OCI-M2 (cell line): Measurements from ENCODE around the gene ZNF682.
"Not testable (repeated sequence)": the region's sequence is repeated elsewhere in the genome, so short reads cannot be mapped to it uniquely, and the experiment has no call there.

ENCODE experiments used
- DNase-seq: peaks from one replicate; lab custom pipeline; 2025; ENCODE audit not compliant: unreplicated experiment; lab: John Stamatoyannopoulos, UW

Gene ZNF682

GRCh38 chr19:20005741-20006140 is 33.6 kb downstream of the ZNF682 start:
- no peak for DNase-seq

DNA sequence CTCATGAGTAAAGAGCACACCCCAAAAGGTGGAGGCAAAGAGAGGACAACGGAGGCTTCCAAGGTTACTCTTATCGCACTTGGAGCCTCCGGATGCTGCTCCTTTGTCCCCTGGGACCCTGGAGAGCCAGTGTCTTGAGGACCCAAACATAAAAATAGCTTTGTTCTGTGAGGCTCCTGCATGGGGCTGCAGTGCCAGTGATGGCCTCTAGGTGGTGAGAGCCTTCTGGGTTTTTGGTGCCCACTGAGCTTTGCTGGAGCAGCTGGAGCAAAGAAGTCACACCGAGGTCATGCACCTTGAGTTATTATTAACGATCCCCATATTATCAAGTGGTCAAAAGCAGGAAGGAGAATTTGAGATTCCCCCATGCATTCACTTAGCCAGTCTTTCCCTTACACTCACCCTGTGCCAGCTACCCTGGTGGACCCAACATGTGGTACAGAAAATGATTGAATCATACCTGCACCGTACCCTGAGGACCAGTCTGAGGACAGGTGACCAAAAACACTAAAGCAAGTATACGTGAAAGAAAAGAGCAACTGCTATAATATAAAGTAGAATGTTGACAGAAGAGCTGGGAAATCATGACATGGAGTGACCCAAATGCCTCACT is 41.5 kb downstream of the ZNF682 start:
- DNase-seq, result no peak

DNA sequence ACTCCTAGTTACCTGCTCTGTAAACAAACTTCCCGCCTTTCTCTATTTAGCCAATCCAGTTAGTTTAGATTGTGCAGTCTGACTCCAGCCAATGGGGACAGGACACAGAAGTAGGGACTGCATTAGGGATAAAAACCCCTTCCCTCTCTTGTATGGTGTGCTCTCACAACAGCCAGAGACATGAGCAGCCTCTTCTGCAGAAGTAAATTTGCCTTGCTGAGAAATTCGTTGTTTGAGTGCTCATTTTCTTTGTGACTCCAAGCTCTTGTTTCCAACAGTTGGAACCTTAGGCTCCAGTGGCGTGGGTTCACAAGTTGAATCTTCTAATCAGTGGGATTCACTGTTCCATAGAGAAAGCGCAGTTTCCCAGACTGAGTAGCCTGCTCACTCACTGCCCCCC is 72.4 kb downstream of the ZNF682 start:
- DNase-seq, result no peak

DNA sequence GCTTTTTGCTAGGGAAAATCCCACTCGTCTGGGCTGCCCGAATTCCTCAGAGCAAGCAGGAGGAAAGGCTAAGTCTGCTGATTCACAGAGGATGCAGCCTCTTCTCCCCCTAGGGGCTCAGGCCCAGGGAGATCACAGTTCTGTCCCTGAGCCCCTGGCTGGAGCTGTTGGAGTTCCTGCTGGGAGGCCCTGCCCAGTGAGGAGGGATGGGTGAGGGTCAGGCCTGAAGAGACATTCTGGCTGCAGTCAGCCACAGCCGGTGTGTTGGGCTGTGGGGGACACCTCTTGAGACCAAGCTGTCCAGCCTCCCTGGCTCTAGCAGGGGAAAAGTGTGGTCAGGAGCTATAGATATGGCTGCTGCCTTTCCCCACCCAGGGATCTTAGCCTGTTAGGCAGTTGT is 73.2 kb downstream of the ZNF682 start:
- DNase-seq, result not testable (repeated sequence)

- no peak for DNase-seq
Measured at GRCh38 chr19:19964416-19964815, 74.9 kb downstream of the ZNF682 start.

GRCh38 chr19:19959151-19959799 is 80.0 kb downstream of the ZNF682 start:
- not testable (repeated sequence) for DNase-seq

DNA sequence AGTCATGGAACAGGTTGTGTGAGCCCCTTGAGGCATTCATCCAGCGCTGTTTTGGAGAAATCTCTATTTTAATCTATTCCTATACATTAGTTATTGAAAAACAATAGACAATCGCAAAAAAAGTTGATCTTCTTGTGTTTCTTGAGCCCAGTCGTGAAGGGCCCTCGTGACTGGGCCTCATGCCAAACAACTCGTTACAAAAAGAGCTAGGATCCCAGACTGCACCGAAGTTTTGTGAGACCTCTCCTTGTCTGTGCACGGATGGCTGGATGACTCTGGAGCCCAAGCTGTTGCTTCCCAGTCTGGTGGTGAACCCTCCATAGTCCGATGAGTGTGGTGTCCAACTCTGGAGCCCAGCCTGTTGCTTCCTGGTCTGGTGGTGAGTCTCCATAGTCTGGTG is 81.5 kb downstream of the ZNF682 start:
- DNase-seq, result not testable (repeated sequence)

GRCh38 chr19:19956434-19957075 is 82.8 kb downstream of the ZNF682 start:
- DNase-seq, result no peak

DNA sequence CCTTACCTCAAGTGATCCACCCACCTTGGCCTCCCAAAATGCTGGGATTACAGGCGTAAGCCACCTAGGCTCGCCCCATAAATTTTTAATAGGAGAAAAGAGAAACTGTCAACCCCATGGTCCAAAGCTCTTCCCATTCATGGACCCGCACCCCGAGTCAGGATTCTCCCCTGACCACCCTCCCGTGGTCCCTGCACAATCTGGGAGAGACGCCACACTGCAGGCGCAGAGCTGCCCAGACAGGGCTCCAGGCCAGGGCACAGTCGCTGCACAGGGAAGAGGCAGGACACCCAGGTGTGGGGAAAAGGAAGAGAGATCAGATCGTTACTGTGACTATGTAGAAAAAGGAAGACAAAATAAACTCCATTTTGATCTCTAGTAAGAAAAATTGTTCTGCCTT is 84.1 kb downstream of the ZNF682 start:
- DNase-seq, result no peak
